Measurements from ENCODE around the gene STK11IP.
A peak's percentile ranks its signal among the peaks of the same experiment; 100 is the strongest.

Gene STK11IP

GRCh38 chr2:219591091-219591490 is 6.6 kb upstream of the STK11IP start:
- Histone ChIP-seq H3K4me3 (ENCODE audit: low read depth, low read length) (no peak overlapping the region), H3K9me3 (ENCODE audit: insufficient read depth, low read depth, low read length) (no peaks in the 10 kb centered on the region), H2BK5ac (ENCODE audit: low read depth, low read length, poor library complexity) (no peak overlapping the region), H3K18ac (ENCODE audit: low read length) (no peak overlapping the region), H2AFZ (ENCODE audit: insufficient read depth, low read length, poor library complexity) (no peak overlapping the region), H4K8ac (ENCODE audit: low read depth, low read length) (no peak overlapping the region), H3K27ac (ENCODE audit: low read depth, low read length) (no peak overlapping the region), H2BK120ac (ENCODE audit: insufficient read depth, low read length, poor library complexity) (peak overlapping the region; percentile 17), H3K4ac (ENCODE audit: low read depth, low read length) (no peak overlapping the region), H3K4me1 (ENCODE audit: control insufficient read depth in 1 of 2, insufficient read depth in 2 of 2, low read length in 2 of 2) (peaks cover 3 to 8% of the 10 kb centered on the region in 2 experiments), H3K79me1 (ENCODE audit: low read length) (peaks cover 3% of the 10 kb centered on the region), H3K14ac (ENCODE audit: low read length) (no peak overlapping the region), H3K27me3 (ENCODE audit: insufficient read depth, low read length) (no peaks in the 10 kb centered on the region), H3K36me3 (ENCODE audit: control insufficient read depth in 1 of 2, insufficient read depth in 2 of 2, low read length in 2 of 2) (no peaks in the 10 kb centered on the region), H4K91ac (ENCODE audit: low read depth, low read length) (no peak overlapping the region), H3K9ac (ENCODE audit: low read length) (no peak overlapping the region), H3K4me2 (ENCODE audit: low read length) (no peak overlapping the region), H2AK5ac (ENCODE audit: low read length) (no peak overlapping the region), H2BK12ac (ENCODE audit: low read length) (no peak overlapping the region), H3K79me2 (ENCODE audit: control insufficient read depth, insufficient read depth, low read length, poor library complexity) (no peaks in the 10 kb centered on the region), H3K23ac (ENCODE audit: low read length) (no peak overlapping the region), H4K12ac (ENCODE audit: low read depth, low read length) (no peak overlapping the region)
- no peak for DNase-seq
- no CpG with 5 or more reads among the region's 4 CpGs for WGBS (ENCODE audit: extremely low coverage, insufficient coverage, insufficient read length)

GRCh38 chr2:219592736-219593135 is 4.9 kb upstream of the STK11IP start:
- no peak overlapping the region for H4K91ac ChIP-seq (ENCODE audit: low read depth, low read length)
- H2AFZ ChIP-seq (ENCODE audit: insufficient read depth, low read length, poor library complexity): no peak overlapping the region
- H2BK5ac ChIP-seq (ENCODE audit: low read depth, low read length, poor library complexity): no peak overlapping the region
- H3K79me2 ChIP-seq (ENCODE audit: control insufficient read depth, insufficient read depth, low read length, poor library complexity): peaks cover 6% of the 10 kb centered on the region
- H3K4me3 ChIP-seq (ENCODE audit: low read depth, low read length): no peak overlapping the region
- no peak overlapping the region for H2BK120ac ChIP-seq (ENCODE audit: insufficient read depth, low read length, poor library complexity)
- H2BK12ac ChIP-seq (ENCODE audit: low read length): no peak overlapping the region
- H4K8ac ChIP-seq (ENCODE audit: low read depth, low read length): no peak overlapping the region
- no peak overlapping the region for H3K27ac ChIP-seq (ENCODE audit: low read depth, low read length)
- no peak overlapping the region for H3K23ac ChIP-seq (ENCODE audit: low read length)
- H3K4me2 ChIP-seq (ENCODE audit: low read length): no peak overlapping the region
- H3K9me3 ChIP-seq (ENCODE audit: insufficient read depth, low read depth, low read length): no peaks in the 10 kb centered on the region
- no peaks in the 10 kb centered on the region for H3K36me3 ChIP-seq (ENCODE audit: control insufficient read depth in 1 of 2, insufficient read depth in 2 of 2, low read length in 2 of 2)
- no peak for DNase-seq
- H2AK5ac ChIP-seq (ENCODE audit: low read length): no peak overlapping the region
- no CpG with 5 or more reads among the region's 6 CpGs for WGBS (ENCODE audit: extremely low coverage, insufficient coverage, insufficient read length)
- no peak overlapping the region for H3K9ac ChIP-seq (ENCODE audit: low read length)
- no peak overlapping the region for H4K12ac ChIP-seq (ENCODE audit: low read depth, low read length)
- H3K4me1 ChIP-seq (ENCODE audit: control insufficient read depth in 1 of 2, insufficient read depth in 2 of 2, low read length in 2 of 2): peaks cover 6 to 12% of the 10 kb centered on the region in 2 experiments
- H3K27me3 ChIP-seq (ENCODE audit: insufficient read depth, low read length): no peaks in the 10 kb centered on the region
- no peak overlapping the region for H3K4ac ChIP-seq (ENCODE audit: low read depth, low read length)
- no peak overlapping the region for H3K14ac ChIP-seq (ENCODE audit: low read length)
- peaks cover 14% of the 10 kb centered on the region for H3K79me1 ChIP-seq (ENCODE audit: low read length)
- H3K18ac ChIP-seq (ENCODE audit: low read length): no peak overlapping the region

- no peak overlapping the region for H3K23ac ChIP-seq (ENCODE audit: low read length)
- no peak overlapping the region for H4K12ac ChIP-seq (ENCODE audit: low read depth, low read length)
- H2BK5ac ChIP-seq (ENCODE audit: low read depth, low read length, poor library complexity): no peak overlapping the region
- no peak overlapping the region for H4K91ac ChIP-seq (ENCODE audit: low read depth, low read length)
- H3K79me1 ChIP-seq (ENCODE audit: low read length): peaks cover 16% of the 10 kb centered on the region
- H2AFZ ChIP-seq (ENCODE audit: insufficient read depth, low read length, poor library complexity): no peak overlapping the region
- peaks cover 6% of the 10 kb centered on the region for H3K79me2 ChIP-seq (ENCODE audit: control insufficient read depth, insufficient read depth, low read length, poor library complexity)
- no peak for DNase-seq
- no peak overlapping the region for H3K27ac ChIP-seq (ENCODE audit: low read depth, low read length)
- WGBS (ENCODE audit: extremely low coverage, insufficient coverage, insufficient read length): no CpG with 5 or more reads among the region's 2 CpGs
- H3K4me3 ChIP-seq (ENCODE audit: low read depth, low read length): no peak overlapping the region
- H2AK5ac ChIP-seq (ENCODE audit: low read length): no peak overlapping the region
- no peak overlapping the region for H3K14ac ChIP-seq (ENCODE audit: low read length)
- H3K18ac ChIP-seq (ENCODE audit: low read length): no peak overlapping the region
- no peak overlapping the region for H2BK12ac ChIP-seq (ENCODE audit: low read length)
- no peak overlapping the region for H2BK120ac ChIP-seq (ENCODE audit: insufficient read depth, low read length, poor library complexity)
- no peak overlapping the region for H4K8ac ChIP-seq (ENCODE audit: low read depth, low read length)
- H3K36me3 ChIP-seq (ENCODE audit: control insufficient read depth in 1 of 2, insufficient read depth in 2 of 2, low read length in 2 of 2): no peaks in the 10 kb centered on the region
- no peak overlapping the region for H3K4me2 ChIP-seq (ENCODE audit: low read length)
- H3K4me1 ChIP-seq (ENCODE audit: control insufficient read depth in 1 of 2, insufficient read depth in 2 of 2, low read length in 2 of 2): peaks cover 6 to 12% of the 10 kb centered on the region in 2 experiments
- H3K27me3 ChIP-seq (ENCODE audit: insufficient read depth, low read length): no peaks in the 10 kb centered on the region
- no peak overlapping the region for H3K9ac ChIP-seq (ENCODE audit: low read length)
- no peaks in the 10 kb centered on the region for H3K9me3 ChIP-seq (ENCODE audit: insufficient read depth, low read depth, low read length)
- no peak overlapping the region for H3K4ac ChIP-seq (ENCODE audit: low read depth, low read length)
Measured at GRCh38 chr2:219593154-219593553, 4.5 kb upstream of the STK11IP start.

- H2BK120ac ChIP-seq (ENCODE audit: insufficient read depth, low read length, poor library complexity): peak overlapping the region; percentile 47
- H3K36me3 ChIP-seq (ENCODE audit: control insufficient read depth in 1 of 2, insufficient read depth in 2 of 2, low read length in 2 of 2): no peaks in the 10 kb centered on the region
- no peak overlapping the region for H2AK5ac ChIP-seq (ENCODE audit: low read length)
- H3K27me3 ChIP-seq (ENCODE audit: insufficient read depth, low read length): no peaks in the 10 kb centered on the region
- WGBS (ENCODE audit: extremely low coverage, insufficient coverage, insufficient read length): no CpG with 5 or more reads among the region's 3 CpGs
- peak overlapping the region; percentile 72 for H2BK12ac ChIP-seq (ENCODE audit: low read length)
- no peak overlapping the region for H3K18ac ChIP-seq (ENCODE audit: low read length)
- no peak overlapping the region for H3K14ac ChIP-seq (ENCODE audit: low read length)
- no peak for DNase-seq
- no peak overlapping the region for H3K9ac ChIP-seq (ENCODE audit: low read length)
- no peak overlapping the region for H3K4me2 ChIP-seq (ENCODE audit: low read length)
- peak overlapping the region; percentile 26 for H2BK5ac ChIP-seq (ENCODE audit: low read depth, low read length, poor library complexity)
- peak overlapping the region; percentile 64 for H3K27ac ChIP-seq (ENCODE audit: low read depth, low read length)
- H4K12ac ChIP-seq (ENCODE audit: low read depth, low read length): no peak overlapping the region
- no peaks in the 10 kb centered on the region for H3K9me3 ChIP-seq (ENCODE audit: insufficient read depth, low read depth, low read length)
- H3K4ac ChIP-seq (ENCODE audit: low read depth, low read length): no peak overlapping the region
- H2AFZ ChIP-seq (ENCODE audit: insufficient read depth, low read length, poor library complexity): no peak overlapping the region
- peaks cover 6 to 17% of the 10 kb centered on the region in 2 experiments for H3K4me1 ChIP-seq (ENCODE audit: control insufficient read depth in 1 of 2, insufficient read depth in 2 of 2, low read length in 2 of 2)
- peaks cover 18% of the 10 kb centered on the region for H3K79me1 ChIP-seq (ENCODE audit: low read length)
- no peak overlapping the region for H3K23ac ChIP-seq (ENCODE audit: low read length)
- peaks cover 8% of the 10 kb centered on the region for H3K79me2 ChIP-seq (ENCODE audit: control insufficient read depth, insufficient read depth, low read length, poor library complexity)
- peak overlapping the region; percentile 32 for H4K91ac ChIP-seq (ENCODE audit: low read depth, low read length)
- no peak overlapping the region for H3K4me3 ChIP-seq (ENCODE audit: low read depth, low read length)
- peak overlapping the region; percentile 26 for H4K8ac ChIP-seq (ENCODE audit: low read depth, low read length)
Measured at GRCh38 chr2:219595256-219595655, 2.4 kb upstream of the STK11IP start.

All from trophoblast cell (in vitro differentiated cells and primary cell).